HepG2 (cell line): Measurements from ENCODE around the gene ZC2HC1B. TPM values are rescaled to one million over a fixed set of nuclear protein-coding genes. Genes with fewer than 3 reads are reported as not detected.

Source experiments
- ATF6 ChIP-seq: sonication (generic); formaldehyde crosslinking; conservative IDR thresholded peaks from 2 replicates; pipeline ENCODE4 v1.4.0; 2020; ENCODE audit warnings: missing genetic modification reagents
- ATRX ChIP-seq: sonication (generic); formaldehyde crosslinking; IDR thresholded peaks from 2 replicates; pipeline ENCODE4 v1.4.0; 2020; ENCODE audit warnings: missing genetic modification reagents, borderline replicate concordance
- CCDC6 ChIP-seq: sonication (generic); formaldehyde crosslinking; IDR thresholded peaks from 2 replicates; pipeline ENCODE4 v1.8.1; 2022; ENCODE audit warnings: mild to moderate bottlenecking, missing genetic modification reagents, moderate library complexity
- HNRNPUL1 ChIP-seq: fragments of 200-400 bp; formaldehyde crosslinking; IDR thresholded peaks from 2 replicates; pipeline ENCODE4 v1.6.1; 2017; ENCODE audit warnings: low read depth, mild to moderate bottlenecking, low read length, moderate library complexity
- MBD4 ChIP-seq: IDR thresholded peaks from 2 replicates; pipeline ENCODE4 v1.6.1; 2012; ENCODE audit warnings: low read length, inconsistent platforms, borderline replicate concordance
- MTA3 ChIP-seq: sonication (generic); formaldehyde crosslinking; IDR thresholded peaks from 2 replicates; pipeline ENCODE4 v1.4.0; 2020; ENCODE audit warnings: missing genetic modification reagents
- PAXIP1 ChIP-seq: sonication (generic); formaldehyde crosslinking; conservative IDR thresholded peaks from 2 replicates; pipeline ENCODE4 v1.4.0; 2020; ENCODE audit warnings: mild to moderate bottlenecking, missing genetic modification reagents, moderate library complexity
- RFX5 ChIP-seq: IDR thresholded peaks from 2 replicates; pipeline ENCODE4 v1.6.1; 2011; ENCODE audit warnings: low read depth, low read length, improper control_type of control experiment
- SNAPC4 ChIP-seq: sonication (generic); formaldehyde crosslinking; IDR thresholded peaks from 2 replicates; pipeline ENCODE4 v1.4.0; 2020; ENCODE audit warnings: mild to moderate bottlenecking, missing genetic modification reagents
- SOX6 ChIP-seq, 2 experiments: fragments of 450-650 bp in 1 of 2; sonication (generic) in 1 of 2; formaldehyde crosslinking in 1 of 2; IDR thresholded peaks; 2 replicates each; pipeline versions ENCODE4 v1.4.0 to v1.6.1; 2017 to 2020; ENCODE audit warnings: antibody characterized with exemption in 1 of 2, mild to moderate bottlenecking in 1 of 2, missing genetic modification reagents in 1 of 2
- SSRP1 ChIP-seq: IDR thresholded peaks from 2 replicates; pipeline ENCODE4 v1.6.1; 2016; ENCODE audit warnings: control low read depth
- ZGPAT ChIP-seq: IDR thresholded peaks from 2 replicates; pipeline ENCODE4 v1.6.1; 2016; ENCODE audit warnings: mild to moderate bottlenecking
- ZNF562 ChIP-seq: sonication (generic); formaldehyde crosslinking; IDR thresholded peaks from 2 replicates; pipeline ENCODE4 v1.8.0; 2022; ENCODE audit warnings: missing genetic modification reagents, borderline replicate concordance
- ZNF614 ChIP-seq: IDR thresholded peaks from 2 replicates; pipeline ENCODE4 v1.6.1; 2018; ENCODE audit warnings: missing biosample characterization, missing genetic modification reagents, inconsistent platforms, borderline replicate concordance
- ZNF629 ChIP-seq: sonication (generic); formaldehyde crosslinking; conservative IDR thresholded peaks from 2 replicates; pipeline ENCODE4 v1.5.0; 2020; ENCODE audit warnings: missing genetic modification reagents
- ZNF749 ChIP-seq: sonication (generic); formaldehyde crosslinking; IDR thresholded peaks from 2 replicates; pipeline ENCODE4 v1.8.0; 2022; ENCODE audit warnings: mild to moderate bottlenecking, missing genetic modification reagents, moderate library complexity, borderline replicate concordance
- polyA plus RNA-seq, 8 experiments: library from polyadenylated mRNA; depleted of rRNA in 3 of 8; stranded (reverse) in 7 of 8; unstranded in 1 of 8; fragments of >200 nt; fragmentation: Illumina TruSeq in 4 of 8; extraction: Trizol in 4 of 8; gene quantifications; 2 replicates each; pipeline versions ENCODE4 v1.2.1 to v1.2.3, GENCODE V29; 2011 to 2016; ENCODE audit warnings: low read depth in 4 of 8, missing spikeins in 1 of 8, mixed read lengths in 1 of 8; ENCODE audit not compliant: insufficient read depth in 1 of 8
- total RNA-seq, 5 experiments: library from RNA; depleted of rRNA; stranded (reverse); fragments of >200 nt; fragmentation: Illumina TruSeq; extraction: Trizol; gene quantifications; 2 replicates each; pipeline ENCODE4 v1.2.3, GENCODE V29; 2016; ENCODE audit warnings: low read depth in 1 of 5

ZC2HC1B gene
- total and polyA plus RNA-seq, 2 of the 13 experiments (the other 11 are each of a cell fraction or from before 2014, with no cell fraction given), result not detected

GRCh38 chr6:143842902-143843676 lies 21.2 kb upstream of the ZC2HC1B start, which contains the start of gene LTV1 (continued):
- TF ChIP-seq PAXIP1 (peak; percentile 84), ZNF614 (peak; percentile 81; the same call in 1 of the 2 replicates), MTA3 (CRISPR knock-in tag) (peak; percentile 81; the same call in 1 of the 2 replicates), CCDC6 (CRISPR knock-in tag) (peak; percentile 94), SSRP1 (CRISPR knock-in tag) (peak; percentile 76; the same call in 1 of the 2 replicates), ZNF629 (CRISPR knock-in tag) (peak; percentile 73), ZNF749 (CRISPR knock-in tag) (peak; percentile 84), ATF6 (CRISPR knock-in tag) (peak; percentile 98), ZNF562 (CRISPR knock-in tag) (no peak; the same call in 1 of the 2 replicates), RFX5 (peak; percentile 30; the same call in 1 of the 2 replicates), ZGPAT (CRISPR knock-in tag) (peak; percentile 99), SOX6 (IDR thresholded peaks at IDR 0.05) (no peak), SOX6 (CRISPR knock-in tag; IDR thresholded peaks at IDR 0.05) (peak; percentile 83), SNAPC4 (peak; percentile 95; the same call in 1 of the 2 replicates), HNRNPUL1 (peak; percentile 71; the same call in 1 of the 2 replicates), MBD4 (no peak), ATRX (CRISPR knock-in tag) (0 out of 2 replicates have a peak, but pooled peaks have one; percentile 94)
